ENCODE measurements around the gene RARA.
A peak's percentile ranks its signal among the peaks of the same experiment; 100 is the strongest.

Gene RARA

GRCh38 chr17:40286473-40286872 lies 22.5 kb upstream of the RARA start:
- Histone ChIP-seq H3K4me3 (ENCODE audit: low read depth in 1 of 2, low read length in 2 of 2) (no peak overlapping the region), H4K20me1 (ENCODE audit: insufficient read depth, low read length) (peaks cover 21% of the 10 kb centered on the region; the same call in 1 of the 2 replicates), H3K27ac (ENCODE audit: low read length) (no peak overlapping the region), H3K79me2 (ENCODE audit: insufficient read depth, low read length) (peaks cover 38% of the 10 kb centered on the region), H3K4me2 (ENCODE audit: insufficient read depth, low read length) (peak overlapping the region; percentile 92; the same call in 1 of the 2 replicates), H2AFZ (ENCODE audit: low read depth, low read length) (no peak overlapping the region), H3K9me3 (ENCODE audit: insufficient read depth, low read length, severe bottlenecking) (no peaks in the 10 kb centered on the region), H3K27me3 (ENCODE audit: insufficient read depth, low read length, poor library complexity) (no peaks in the 10 kb centered on the region), H3K36me3 (ENCODE audit: insufficient read depth, low read length) (peaks cover 28% of the 10 kb centered on the region), H3K4me1 (ENCODE audit: insufficient read depth, low read length) (peaks cover 38% of the 10 kb centered on the region), H3K9ac (ENCODE audit: low read depth, low read length) (peak overlapping the region; percentile 53)
- DNase-seq (no peak), ATAC-seq (ENCODE audit: insufficient read depth, low read depth) (no peak)
- TF ChIP-seq EZH2 (IDR thresholded peaks at IDR 0.05; ENCODE audit: borderline replicate concordance, low read depth, low read length, severe bottlenecking) (no peak), CTCF (IDR thresholded peaks at IDR 0.05; ENCODE audit: borderline replicate concordance, extremely low read depth, low read length, poor library complexity, severe bottlenecking) (no peak)

- Histone ChIP-seq H3K4me1 (ENCODE audit: insufficient read depth, low read length) (peaks cover 44% of the 10 kb centered on the region), H3K4me2 (ENCODE audit: insufficient read depth, low read length) (peak overlapping the region; percentile 92), H3K27ac (ENCODE audit: low read length) (peak overlapping the region; percentile 77), H3K27me3 (ENCODE audit: insufficient read depth, low read length, poor library complexity) (no peaks in the 10 kb centered on the region), H3K4me3 (ENCODE audit: low read depth in 1 of 2, low read length in 2 of 2) (peak overlapping the region; percentile 15 to 65; a peak in 3 of 4 replicates), H3K79me2 (ENCODE audit: insufficient read depth, low read length) (peaks cover 43% of the 10 kb centered on the region), H4K20me1 (ENCODE audit: insufficient read depth, low read length) (peaks cover 21% of the 10 kb centered on the region; the same call in 1 of the 2 replicates), H3K36me3 (ENCODE audit: insufficient read depth, low read length) (peaks cover 35% of the 10 kb centered on the region), H3K9me3 (ENCODE audit: insufficient read depth, low read length, severe bottlenecking) (no peaks in the 10 kb centered on the region), H3K9ac (ENCODE audit: low read depth, low read length) (peak overlapping the region; percentile 53), H2AFZ (ENCODE audit: low read depth, low read length) (peak overlapping the region; percentile 96)
- ATAC-seq (ENCODE audit: insufficient read depth, low read depth) (peak; percentile 3), DNase-seq (no peak)
- TF ChIP-seq CTCF (IDR thresholded peaks at IDR 0.05; ENCODE audit: borderline replicate concordance, extremely low read depth, low read length, poor library complexity, severe bottlenecking): no peak
- TF ChIP-seq EZH2 (IDR thresholded peaks at IDR 0.05; ENCODE audit: borderline replicate concordance, low read depth, low read length, severe bottlenecking): no peak
These were observed 21.9 kb upstream of the RARA start for GRCh38 chr17:40287159-40287493.

GRCh38 chr17:40287494-40288369 lies 21.2 kb upstream of the RARA start, which contains the start of gene CDC6:
TSS of gene CDC6 (plus strand) at chr17:40287879. CDS start at chr17:40289421, 1,542 bp downstream.
- peak within 1 kb of the TSS; percentile 98 for H3K27ac ChIP-seq (ENCODE audit: low read length)
- H3K4me2 ChIP-seq (ENCODE audit: insufficient read depth, low read length): peak within 1 kb of the TSS; percentile 92
- peaks cover 40% of the 10 kb centered on the region for H3K36me3 ChIP-seq (ENCODE audit: insufficient read depth, low read length)
- H3K9me3 ChIP-seq (ENCODE audit: insufficient read depth, low read length, severe bottlenecking): no peaks in the 10 kb centered on the region
- no peaks in the 10 kb centered on the region for H3K27me3 ChIP-seq (ENCODE audit: insufficient read depth, low read length, poor library complexity)
- H3K4me3 ChIP-seq (ENCODE audit: low read depth in 1 of 2, low read length in 2 of 2): peak within 1 kb of the TSS; percentile 92 to 96
- peak within 1 kb of the TSS; percentile 98 for H3K9ac ChIP-seq (ENCODE audit: low read depth, low read length)
- peaks cover 44% of the 10 kb centered on the region for H3K4me1 ChIP-seq (ENCODE audit: insufficient read depth, low read length)
- H4K20me1 ChIP-seq (ENCODE audit: insufficient read depth, low read length): peaks cover 21% of the 10 kb centered on the region; the same call in 1 of the 2 replicates
- DNase-seq (peak; percentile 100), ATAC-seq (ENCODE audit: insufficient read depth, low read depth) (peak; percentile 95)
- H3K79me2 ChIP-seq (ENCODE audit: insufficient read depth, low read length): peaks cover 44% of the 10 kb centered on the region
- TF ChIP-seq EZH2 (IDR thresholded peaks at IDR 0.05; ENCODE audit: borderline replicate concordance, low read depth, low read length, severe bottlenecking) (no peak), CTCF (IDR thresholded peaks at IDR 0.05; ENCODE audit: borderline replicate concordance, extremely low read depth, low read length, poor library complexity, severe bottlenecking) (no peak)
- peak within 1 kb of the TSS; percentile 96 for H2AFZ ChIP-seq (ENCODE audit: low read depth, low read length)
